D341Med (cell line): ENCODE results near the gene EGFL7.
A peak's percentile ranks its signal among the peaks of the same experiment; 100 is the strongest.
"Not testable (repeated sequence)": the region's sequence is repeated elsewhere in the genome, so short reads cannot be mapped to it uniquely, and the experiment has no call there.

ENCODE experiments used
- DNase-seq: peaks from one replicate; pipeline ENCODE4 v3.0.0; 2012; ENCODE audit warnings: low spot score

Gene EGFL7

DNA sequence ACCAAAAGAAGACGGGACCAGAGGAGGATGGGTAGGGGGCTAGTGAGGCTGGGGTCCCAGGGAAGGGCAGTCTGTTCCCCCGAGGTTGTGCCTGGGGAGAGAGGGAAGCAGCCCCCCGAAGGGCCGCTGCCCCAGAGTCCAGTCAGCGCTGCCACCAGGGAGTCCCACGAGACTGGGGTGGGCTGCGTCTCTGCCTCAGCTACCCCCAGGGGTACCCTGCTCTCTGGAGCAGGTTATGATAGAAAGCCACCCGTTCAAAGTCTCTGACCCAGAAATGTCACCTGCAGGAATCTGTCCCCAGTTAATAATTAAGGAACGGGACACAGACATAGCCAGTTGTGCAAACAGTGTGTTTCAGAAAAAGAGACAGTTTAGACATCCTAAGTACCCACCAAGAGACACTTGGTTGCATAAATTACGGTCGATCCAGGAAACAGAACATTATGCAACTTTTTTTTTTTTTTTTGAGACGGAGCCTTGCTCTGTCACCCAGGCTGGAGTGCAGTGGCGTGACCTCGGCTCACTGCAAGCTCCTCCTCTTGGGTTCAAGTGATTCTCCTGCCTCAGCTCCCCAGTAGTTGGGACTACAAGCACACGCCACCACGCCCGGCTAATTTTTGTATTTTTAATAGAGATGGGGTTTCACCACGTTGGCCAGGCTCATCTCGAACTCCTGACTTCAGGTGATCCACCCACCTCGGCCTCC is 35.3 kb downstream of the EGFL7 start:
- no peak for DNase-seq

DNA sequence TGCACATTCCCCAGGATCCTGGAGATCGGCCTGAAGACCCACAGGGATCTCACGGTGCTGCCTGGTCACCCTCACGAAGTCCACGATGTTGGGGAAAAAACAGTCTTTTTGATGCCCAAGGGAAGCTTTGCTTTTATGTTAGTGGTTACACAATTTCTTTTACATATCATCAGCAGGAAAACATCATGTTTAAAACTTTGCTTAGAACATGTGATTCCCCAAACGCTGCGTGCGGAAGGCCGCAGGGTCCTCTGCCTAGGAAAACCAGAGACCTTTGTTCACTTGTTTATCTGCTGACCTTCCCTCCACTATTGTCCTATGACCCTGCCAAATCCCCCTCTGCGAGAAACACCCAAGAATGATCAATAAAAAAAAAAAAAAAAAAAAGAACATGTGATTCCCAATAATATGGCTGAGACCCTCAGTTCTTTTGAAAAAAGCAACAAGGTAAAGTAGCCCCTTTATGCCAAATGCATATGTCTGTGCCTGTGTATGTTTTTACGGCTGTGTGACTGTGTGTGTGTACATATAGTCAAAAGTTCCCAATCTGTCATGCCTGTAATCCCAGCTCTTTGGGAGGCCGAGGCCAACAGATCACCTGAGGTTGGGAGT is 36.0 kb downstream of the EGFL7 start:
- no peak for DNase-seq

DNA sequence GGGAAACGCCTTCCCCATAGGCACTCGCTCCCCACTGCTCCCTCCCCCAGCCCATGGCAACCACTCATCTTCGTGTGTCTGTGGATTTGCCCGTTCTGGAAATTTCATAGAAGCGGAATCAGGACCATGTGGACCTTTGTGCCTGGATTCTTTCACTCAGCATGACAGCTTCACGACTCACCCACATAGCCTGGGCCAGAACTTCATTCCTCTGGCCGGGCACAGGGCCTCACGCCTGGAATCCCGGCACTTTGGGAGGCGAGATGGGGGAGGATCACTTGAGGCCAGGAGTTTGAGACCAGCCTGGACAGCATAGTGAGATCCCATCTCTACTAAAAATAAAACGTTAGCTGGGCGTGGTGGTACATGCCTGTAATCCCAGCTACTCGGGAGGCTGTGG is 37.6 kb downstream of the EGFL7 start:
- no peak for DNase-seq

DNA sequence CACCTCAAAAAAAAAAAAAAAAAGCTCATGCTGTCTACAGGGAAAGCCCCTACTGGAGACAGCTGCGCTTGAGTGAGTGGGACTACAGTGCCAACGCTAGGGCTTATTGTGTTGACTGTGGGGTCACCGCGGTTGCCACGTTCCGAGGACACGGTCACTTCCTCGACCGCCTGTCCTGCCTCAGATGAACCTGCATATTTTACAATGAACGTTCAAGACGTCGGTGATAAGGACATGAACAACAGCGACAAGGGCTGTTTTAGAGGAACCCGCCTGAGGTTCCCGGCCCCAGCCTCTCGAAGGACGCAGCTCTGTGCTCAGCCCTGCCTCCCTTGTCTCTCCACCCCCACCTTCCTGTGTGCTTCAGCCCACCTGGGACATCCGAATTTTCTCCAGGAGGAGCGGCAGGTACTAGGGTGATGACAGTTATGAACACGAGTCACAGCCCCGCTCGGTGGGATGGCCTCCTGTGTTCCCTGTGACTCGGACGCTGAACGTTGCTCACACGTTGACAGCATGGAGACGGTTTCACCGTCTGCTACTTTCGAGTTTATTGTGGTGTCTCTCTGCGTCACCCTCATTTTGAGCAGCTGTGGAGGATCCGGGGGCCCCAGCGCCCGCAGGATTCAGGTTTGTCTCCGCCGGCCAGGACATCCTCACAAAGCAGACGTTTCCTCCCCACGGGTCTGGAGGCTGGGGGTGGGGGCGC is 38.4 kb downstream of the EGFL7 start:
- DNase-seq = no peak

DNA sequence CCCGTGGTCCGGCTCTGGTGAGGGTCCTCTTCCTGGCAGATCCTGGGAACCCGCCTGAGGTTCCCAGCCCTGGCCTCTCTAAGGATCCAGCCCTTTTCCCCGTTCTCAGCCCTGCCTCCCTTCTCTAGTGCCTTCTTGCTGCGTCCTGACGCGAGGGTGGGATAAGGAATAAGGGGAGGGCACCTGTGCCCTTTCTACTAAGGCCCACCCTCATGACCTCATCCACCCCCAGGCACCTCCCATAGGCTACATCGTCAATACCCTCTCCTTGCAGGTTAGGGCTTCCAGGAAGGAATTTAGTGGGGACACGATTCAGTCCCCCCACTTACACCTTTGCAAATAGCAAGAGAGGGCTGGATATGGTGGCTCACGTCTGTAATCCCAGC is 38.9 kb downstream of the EGFL7 start:
- no peak for DNase-seq

DNA sequence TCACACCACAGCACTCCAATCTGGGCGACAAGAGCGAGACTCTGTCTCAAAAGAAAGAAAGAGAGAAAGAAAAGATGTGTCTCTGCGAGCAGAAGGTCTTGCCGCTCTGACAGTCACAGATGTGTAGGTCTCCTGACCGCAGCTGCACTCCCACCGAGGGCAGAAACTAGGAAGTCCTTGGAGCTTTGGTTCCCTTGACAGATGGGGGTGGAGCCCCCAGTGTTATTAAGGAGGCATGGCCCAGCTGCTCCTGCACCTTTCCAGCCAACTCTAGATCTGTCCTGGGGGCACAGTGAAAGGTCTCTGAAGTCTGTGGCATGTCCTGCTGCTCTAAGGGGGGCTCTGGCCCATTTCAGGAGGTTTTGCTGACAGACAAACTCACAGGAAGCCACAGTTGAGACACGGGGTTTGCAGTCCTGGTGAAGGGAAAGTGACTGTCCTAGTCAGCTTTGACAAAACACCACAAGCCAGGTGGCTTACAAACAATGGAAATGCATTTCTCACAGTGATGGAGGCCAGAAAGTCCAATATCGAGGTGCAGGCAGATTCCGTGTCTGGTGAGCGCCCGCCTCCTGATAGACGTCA is 40.7 kb downstream of the EGFL7 start:
- no peak for DNase-seq

DNA sequence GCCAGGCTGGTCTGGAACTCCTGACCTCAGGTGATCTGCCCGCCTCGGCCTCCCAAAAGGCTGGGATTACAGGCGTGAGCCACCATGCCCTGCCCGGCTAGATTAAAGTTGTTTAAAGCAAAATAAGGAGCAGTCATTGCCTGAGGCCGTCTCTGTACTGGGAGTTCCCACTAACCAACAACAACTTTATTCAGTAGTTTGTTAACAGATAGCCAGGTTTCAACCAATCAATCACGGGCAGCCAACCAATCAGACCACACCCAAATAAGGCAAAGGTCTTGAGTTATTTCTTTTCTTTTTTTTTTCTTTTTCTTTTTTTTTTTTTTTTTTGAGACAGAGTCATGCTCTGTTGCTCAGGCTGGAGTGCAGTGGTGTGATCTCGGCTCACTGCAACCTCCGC is 42.0 kb downstream of the EGFL7 start:
- not testable (repeated sequence) for DNase-seq

DNA sequence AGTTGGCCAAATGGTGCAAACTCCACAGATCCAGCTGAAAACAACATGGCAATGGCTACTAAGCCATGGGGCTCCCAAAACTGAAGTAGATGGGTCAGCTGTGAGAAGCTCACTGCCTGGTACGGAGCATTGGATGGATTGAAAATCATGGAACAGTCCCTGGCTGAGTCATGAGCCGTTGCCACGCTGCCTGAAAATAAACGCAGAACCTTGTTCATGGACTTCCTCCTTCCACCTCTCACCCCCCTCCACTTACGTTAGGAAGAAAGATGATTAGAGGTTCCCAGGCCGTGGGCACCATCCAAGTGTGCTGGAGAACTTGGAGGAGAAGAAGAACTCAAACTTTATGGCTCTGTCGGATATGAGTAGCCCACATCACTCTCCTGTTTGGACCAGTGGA is 42.8 kb downstream of the EGFL7 start:
- DNase-seq = no peak

DNA sequence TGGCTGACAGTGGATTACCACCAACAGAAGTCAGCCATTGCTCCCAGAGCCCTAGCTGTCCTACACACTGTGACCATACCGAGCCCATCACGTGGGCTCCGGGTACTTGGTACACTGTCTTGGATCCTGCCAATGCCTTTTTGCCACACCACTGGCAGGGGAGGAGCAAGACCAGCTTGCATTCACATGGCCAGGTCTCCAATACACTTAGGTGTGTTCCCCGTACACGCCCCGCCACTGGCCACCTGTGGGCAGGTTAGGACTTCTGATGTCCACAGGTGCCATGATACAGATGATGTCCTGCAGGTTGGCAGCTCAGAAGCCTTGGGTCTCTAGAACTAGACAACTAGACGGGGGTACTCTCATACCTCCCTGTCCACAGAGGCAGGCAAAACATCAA is 44.3 kb downstream of the EGFL7 start:
- DNase-seq = no peak

DNA sequence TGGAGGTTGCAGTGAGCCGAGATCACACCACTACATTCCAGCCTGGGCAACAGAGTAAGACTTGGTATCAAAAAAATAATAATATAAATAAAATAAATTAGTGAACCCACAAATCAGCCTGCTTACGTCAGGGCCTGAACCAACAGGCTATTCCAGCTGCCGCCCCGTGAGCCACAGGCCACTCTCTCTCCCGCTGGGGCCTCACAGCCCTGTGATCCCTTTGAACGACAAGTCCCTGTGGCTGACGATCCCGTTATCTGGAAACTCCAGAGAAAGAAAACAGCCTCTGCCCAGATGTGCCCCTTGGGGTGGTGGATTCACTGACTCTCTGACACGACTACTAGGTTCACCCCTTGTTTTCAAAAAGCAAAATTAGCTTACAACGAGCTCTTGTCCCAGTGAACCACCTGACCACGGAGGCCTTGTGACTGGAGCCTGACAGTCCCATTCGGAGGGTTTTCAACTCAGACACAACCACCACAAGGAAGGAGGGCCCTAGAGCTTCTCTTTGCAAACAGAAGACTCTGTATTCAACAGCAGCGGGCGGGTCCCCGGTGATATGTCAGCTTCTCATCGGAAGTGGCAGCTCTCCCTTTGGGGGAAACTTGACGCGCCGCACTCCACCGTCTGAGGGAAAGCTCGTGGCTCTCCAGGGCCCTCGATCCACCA is 45.3 kb downstream of the EGFL7 start:
- DNase-seq = no peak

DNA sequence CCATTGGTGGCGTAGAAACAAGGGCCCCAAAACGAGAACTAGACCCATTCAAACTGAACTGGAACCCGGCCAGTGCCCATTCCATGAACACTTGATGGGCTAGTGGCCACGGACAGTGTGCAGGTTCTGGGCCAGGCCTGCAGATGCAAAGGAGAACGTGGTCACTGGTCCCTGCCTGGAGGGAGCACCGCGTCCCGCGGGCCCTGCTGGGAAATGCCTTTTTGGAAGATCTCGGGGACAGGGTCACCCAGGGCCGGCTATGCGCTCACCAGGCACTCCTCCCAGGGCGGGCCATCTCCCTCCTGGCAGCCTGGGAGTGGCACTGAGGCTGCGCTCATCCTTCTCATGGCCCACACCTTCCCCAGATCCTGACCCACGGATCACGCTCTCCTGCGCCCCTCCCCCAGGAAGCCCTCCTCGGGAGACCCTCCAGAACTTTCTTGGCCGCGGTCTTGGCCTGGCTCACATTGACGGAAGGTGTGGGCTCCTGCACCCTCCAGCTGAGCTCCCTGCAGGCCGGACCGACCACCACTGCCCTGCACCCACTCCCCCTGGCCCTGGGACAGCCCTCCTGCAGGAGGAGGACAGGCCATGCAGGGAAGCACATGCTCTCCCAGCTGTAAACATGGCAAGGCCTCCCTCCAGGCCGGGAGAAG is 46.9 kb downstream of the EGFL7 start:
- DNase-seq = no peak

DNA sequence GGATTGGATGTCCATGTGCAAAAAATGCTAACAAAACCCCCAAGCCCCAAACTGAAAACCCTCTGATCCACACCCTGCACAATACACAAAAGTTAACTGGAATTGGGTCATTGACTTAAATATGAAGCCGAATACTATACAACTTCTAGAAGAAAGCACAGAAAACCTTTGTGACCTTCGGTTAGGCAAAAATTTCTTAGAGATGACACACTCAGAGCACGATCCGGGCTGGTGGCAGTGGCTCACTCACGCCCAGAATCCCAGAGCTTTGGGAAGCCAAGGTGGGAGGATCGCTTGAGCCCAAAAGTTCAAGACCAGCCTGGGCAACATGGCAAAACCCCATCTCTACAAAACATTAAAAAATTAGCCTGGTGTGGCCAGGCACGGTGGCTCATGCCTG is 47.8 kb downstream of the EGFL7 start:
- DNase-seq = no peak

DNA sequence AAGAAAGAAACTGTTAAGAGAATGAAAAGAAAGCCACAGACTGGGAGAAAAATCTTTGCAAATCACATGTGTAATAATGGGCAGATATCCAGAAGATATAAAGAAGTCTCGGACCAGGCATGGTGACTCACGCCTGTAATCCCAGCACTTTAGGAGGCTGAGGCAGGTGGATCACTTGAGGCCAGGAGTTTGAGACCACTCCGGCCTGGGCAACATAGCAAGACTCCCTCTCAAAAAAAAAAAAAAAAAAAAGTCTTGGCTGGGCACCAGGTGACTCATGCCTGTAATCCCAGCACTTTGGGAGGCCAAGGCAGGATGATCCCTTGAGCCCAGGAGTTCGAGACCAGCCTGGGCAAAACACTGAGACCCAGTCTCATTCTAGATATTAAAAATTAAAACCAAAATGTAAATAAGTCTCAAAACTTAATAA is 48.5 kb downstream of the EGFL7 start:
- not testable (repeated sequence) for DNase-seq

DNA sequence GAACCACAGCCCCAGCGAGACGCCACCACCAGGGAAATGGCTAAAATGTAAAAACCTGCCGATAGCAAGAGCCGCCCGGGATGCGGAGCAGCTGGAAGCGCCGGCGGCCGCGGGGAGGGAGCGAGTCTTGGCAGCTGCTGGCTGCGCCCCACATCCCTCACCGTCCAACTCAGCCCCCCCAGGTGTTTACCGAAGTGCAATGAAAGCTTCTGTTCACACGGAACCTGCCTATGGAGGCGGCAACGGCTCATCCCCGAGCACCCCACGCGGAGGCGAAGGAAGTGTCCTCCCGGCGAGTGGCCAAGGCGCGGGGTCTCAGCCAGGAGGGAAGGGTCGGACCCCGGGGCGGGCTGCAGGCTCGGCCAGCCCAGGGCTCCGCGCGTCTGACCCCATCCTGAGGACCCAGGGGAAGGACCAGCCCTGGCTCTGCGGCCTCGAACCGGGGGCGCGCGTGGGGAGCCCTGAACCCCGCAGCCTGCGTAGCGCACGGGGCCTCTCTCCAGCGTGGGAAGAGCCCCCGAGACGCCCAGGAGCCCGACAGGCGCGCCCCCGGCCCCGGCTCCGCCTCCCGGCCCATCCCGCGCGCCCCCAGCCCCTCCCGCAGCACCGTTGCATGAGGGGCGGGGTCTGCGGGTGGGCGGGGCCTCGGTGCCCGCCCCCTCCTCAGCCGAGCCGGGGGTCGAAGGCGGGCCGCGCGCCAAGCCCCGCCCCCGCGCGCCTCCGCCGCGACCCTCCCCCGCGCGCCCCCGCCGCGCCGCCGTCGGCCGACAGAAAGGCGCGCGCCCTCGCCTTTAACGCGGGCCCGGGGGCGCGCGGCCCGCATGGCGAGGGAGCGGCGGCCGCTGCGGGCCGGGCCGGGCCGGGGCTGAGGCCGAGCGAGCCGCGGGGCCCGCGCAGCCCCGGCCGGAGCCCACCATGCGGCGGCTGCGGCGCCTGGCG is 49.3 kb downstream of the EGFL7 start, which contains the start of gene DIPK1B:
Gene DIPK1B (plus strand): TSS at position 822 of the 939 bp plus-strand sequence. CDS start 94 bp downstream, at position 916.
- peak; percentile 95 for DNase-seq

DNA sequence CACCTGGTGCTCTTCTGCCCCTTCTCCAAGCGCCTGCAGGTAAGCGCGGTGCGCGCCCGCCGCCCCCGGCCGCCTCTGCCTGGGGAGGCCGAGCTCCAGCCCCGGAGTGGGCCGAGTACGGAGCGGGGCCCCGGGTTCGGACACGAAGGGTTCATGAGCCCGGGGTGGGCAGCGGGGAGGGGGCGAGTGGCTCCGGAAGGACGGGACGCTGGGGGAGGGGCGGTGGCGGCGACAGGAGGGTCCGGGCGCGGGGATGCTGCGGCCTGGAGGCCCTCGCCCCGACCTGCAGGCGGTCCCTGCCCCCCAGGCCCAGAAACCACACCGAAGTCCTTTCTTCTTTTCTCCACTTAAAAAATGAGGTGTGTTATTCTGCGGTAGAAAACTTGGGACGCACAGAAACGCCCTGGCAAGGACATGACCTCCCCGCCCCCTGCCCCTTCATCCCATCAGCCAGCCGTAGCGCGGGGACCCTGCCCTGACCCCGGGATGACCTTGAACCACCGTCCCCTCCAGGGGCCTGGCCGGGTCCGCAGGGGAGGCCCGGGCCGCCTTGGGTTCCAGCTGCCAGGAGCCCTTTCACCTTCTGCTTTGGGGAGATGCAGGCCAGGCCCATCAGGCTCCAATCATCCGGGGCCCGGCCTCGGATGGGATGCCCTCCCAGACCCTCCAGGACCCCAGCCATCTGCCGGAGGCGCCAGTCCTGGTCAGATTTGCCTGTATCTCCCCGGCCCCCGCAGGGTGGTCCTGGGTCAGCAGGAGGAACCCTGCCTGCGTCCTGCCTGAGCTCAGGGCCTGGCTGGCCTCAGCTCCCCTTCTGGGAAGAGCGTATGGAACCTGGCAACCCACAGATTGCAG is 50.2 kb downstream of the EGFL7 start:
- no peak for DNase-seq

DNA sequence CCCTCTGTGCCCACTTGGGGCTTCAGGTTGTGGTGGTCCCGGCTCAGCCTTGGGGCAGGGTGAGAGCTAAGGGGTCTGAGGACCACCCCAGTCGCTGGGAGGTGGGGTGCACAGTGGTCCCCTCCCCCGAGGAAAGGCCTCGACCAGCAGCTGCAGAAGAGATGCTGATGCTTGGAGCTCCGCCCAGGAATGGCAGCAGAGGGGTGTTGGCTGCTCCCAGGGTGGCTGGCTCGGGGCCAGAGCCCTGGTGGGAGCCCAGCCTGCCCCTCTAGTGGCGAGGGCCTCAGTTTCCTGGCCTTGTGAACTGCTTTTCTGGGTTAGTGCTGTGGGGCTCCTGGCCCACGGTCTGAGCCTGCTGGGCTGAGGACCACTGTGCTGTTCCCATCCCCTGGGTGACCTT is 50.8 kb downstream of the EGFL7 start:
- peak; percentile 63 for DNase-seq

DNA sequence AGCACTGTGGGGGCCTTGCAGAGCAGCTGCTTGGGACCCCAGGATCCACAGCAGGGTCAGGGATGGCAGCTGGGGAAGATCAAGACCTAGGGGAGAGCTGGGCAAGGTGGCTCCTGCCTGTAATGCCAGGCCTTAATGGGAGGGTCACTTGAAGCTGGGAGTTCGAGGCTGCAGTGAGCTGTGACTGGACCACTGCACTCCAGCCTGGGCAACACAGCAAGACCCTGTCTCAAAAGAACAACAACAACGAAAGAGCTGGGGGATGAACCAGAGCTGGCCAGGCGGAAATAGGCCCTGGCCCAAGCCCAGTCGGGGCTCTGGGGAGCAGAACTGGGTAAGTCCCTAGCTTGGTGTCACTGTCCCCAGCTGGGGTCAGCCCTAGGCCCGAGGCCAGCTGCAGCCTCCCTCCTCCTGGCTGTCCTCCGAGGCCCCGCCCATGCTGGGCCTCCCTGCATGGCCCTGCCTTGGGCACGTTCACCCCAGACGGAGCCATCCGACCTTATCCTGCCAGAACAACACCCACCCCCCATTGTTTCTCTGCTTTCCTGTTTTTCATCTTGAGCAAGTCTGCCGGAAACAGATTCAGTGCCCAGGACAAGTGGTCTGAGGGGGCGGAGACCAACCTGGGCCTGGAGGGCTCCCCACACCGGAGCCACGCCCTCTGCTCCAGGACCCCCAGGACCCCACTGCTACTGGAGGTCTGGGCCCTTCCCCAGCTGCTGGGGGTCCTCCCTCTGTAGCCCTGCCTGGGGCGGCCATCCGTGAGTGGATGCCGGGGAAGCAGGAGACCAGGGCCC is 51.6 kb downstream of the EGFL7 start:
- DNase-seq = no peak

DNA sequence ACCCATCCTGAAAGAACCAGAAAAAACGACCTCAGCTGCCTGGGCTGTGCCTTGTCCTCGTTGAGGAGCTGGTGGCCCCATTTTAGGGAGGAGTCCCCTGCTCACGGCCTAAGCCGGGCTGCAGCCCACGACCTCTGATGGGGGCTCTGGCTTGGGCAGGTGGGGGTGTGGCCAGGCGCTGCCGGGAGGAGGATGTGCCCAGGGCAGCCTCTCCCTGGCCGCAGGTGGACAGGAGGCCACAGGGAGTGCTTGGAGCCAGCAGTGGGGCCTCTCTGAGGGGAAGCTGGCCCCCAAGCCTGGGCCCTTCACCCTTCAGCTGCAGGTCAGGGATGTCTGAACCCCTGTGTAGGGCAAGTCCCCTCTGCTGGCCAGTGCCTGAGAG is 52.2 kb downstream of the EGFL7 start:
- DNase-seq = no peak

DNA sequence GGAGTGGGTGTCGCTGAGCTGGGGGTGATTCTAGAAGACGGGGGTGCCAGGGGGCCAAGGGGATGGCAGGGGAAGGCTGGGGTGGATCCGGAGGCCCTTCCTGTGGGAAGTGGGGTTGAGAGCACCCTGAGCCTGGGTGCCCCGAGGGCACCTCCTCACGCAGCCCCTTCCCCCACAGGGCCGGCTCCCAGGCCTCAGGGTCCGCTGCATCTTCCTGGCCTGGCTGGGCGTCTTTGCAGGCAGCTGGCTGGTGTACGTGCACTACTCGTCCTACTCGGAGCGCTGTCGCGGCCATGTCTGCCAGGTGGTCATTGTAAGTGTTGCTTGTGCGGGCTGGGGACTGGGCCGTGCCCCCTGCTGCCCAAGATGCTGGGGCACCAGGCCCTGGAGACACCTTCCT is 54.7 kb downstream of the EGFL7 start:
- no peak for DNase-seq
